GM21390 (cell line): ENCODE data around the gene ADD2.
"Not testable (repeated sequence)": the region's sequence is repeated elsewhere in the genome, so short reads cannot be mapped to it uniquely, and the experiment has no call there.

Experiments
- ATAC-seq: cut with Tn5 transposase; IDR thresholded peaks from one replicate; pipeline ENCODE4 v1.9.1; 2021; ENCODE audit not compliant: unreplicated experiment

The ADD2 gene

DNA sequence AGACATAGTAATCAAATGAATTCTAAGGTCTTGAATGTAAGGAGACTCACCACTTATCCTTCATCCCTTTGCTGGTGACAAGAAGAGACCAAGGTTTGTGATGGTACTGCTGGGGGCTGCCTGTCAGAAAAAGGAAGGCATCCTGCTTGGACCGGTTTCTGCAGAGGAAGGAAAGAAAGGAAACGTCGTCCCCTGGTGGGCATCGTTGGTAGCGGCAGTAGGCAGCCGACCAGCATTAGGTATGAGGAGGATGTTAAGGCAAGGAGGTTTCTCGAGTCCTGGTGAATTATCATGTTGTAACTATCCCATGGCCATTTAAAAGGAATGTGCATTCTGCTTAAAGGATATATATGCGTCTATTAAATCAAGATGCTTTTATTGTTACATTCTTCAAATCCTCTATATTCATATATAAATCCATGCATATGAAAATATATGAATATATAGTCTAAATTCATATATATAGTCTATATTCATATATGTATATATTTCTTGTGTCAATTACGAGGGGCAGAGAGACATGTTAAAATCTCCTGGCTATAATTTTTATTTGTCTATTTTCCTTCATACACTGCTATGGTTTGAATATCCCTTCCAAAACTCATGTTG is 120.0 kb downstream of the ADD2 start:
- ATAC-seq, result no peak

DNA sequence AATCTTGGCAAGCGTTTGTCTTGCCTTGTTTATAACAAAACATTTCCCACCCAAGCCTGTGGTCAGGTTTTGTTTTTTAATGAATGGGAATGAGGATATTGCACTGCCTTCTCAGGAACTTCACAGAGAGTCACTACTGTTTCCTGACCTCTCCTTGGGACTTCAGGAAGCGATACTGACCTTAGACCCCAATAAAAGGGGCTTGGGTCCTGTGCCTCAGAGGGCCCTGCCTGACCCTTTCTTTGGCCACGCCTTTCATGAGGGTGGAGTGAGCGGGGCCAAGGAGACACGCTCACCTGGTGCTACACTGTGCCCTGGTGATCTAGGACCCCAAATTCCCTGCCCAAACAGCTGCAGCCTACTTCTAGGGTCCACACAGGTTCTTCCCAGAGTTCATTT is 121.6 kb downstream of the ADD2 start:
- no peak for ATAC-seq

DNA sequence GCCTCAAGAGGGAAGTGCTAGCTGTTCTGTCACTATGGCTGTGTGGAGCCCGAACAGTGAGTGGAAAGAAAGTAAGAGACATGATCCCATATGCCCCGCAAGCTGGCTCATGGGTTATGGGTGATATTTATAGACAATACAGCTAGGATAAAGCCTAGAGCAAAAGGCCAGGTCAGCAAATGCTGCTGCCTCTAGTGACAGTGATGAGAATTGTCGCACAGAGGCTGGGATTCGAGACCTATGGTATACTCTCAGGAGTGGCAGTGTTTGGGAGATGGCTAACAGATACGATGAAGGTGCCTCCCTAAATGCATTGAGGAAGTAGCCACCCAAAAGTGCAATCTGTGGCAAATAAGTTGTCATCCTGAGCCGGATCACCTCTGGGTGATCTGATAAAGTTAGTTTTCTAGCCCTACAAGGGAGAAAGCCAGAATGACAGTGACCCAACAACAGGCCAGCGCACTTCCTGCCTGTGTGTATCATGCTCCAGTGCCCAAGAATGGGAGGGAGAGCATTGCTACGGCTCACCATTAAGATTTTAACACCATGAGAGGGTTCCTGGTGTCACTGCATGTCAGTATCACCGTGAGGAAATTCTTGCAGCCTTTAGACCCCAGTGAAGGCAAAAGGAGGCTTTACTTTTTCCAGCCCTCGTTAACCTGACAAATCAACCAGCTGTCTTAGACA is 122.1 kb downstream of the ADD2 start:
- no peak for ATAC-seq

DNA sequence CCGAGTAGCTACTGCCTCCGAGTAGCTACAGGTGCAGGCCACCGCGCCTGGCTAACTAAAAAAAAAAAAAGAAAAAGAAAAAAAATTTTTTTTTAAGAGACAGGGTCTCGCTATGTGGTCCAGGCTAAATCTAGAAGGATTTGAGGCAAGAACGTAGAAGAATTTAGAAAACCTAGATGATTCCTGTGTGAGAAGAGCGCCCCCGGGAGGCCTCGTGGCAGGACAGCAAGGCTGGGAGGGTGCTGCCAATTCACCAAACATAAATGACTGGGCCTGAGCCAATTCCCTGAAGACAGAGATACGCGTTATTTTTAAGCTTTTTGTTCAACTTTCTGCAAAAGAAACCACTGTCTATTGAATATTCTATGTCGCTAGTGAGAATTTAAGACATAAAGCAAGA is 124.3 kb downstream of the ADD2 start:
- ATAC-seq, result no peak

DNA sequence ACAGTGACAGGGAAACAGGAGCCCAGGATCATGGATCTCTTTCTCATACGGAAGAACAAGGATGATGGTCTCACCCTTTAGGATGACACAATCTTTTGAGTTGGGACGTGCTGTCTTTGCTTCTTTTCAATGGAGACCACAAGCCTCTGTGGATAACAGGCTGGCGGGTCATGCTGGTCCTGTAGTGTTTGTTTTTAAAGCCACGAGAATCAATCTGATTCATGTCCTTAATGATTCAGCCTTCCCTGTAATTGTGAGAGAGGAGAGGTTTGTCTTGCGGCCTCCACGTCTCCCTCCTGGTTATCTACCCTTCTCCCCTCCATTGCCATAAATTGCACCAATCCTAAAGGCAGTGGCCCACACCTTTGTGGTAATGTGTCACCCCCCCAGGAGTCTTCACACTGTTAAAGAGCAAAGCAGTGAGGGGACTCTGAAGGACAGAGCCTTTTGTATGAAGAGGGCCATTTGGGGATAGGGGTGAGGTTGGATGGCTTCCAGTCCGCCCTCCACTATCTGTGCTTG is 126.7 kb downstream of the ADD2 start:
- ATAC-seq, result no peak

GRCh38 chr2:70639841-70640436 is 128.1 kb downstream of the ADD2 start:
- ATAC-seq, result no peak

DNA sequence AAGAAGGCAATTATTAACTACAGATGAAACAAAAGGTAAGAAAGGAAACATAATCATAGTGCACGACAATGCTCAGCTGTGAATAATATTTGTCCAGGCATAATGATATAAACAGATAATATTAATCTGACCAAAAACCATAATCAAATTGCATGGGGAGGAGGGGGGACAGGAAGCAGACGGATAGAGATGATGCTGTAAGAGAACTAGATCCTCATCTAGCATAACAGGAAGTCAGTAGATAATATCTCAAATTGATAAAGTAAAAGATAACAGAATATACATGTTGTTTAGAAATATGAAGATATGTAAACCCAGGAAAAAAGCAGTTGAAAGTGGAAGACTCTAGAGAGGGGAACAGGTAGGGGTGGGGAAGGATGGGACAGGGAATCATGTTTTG is 129.4 kb downstream of the ADD2 start:
- ATAC-seq, result no peak

GRCh38 chr2:70633508-70633907 is 134.5 kb downstream of the ADD2 start:
- no peak for ATAC-seq

GRCh38 chr2:70632966-70633365 is 135.0 kb downstream of the ADD2 start:
- ATAC-seq, result no peak

- ATAC-seq, result no peak
Measured at GRCh38 chr2:70632388-70632787, 135.6 kb downstream of the ADD2 start.

DNA sequence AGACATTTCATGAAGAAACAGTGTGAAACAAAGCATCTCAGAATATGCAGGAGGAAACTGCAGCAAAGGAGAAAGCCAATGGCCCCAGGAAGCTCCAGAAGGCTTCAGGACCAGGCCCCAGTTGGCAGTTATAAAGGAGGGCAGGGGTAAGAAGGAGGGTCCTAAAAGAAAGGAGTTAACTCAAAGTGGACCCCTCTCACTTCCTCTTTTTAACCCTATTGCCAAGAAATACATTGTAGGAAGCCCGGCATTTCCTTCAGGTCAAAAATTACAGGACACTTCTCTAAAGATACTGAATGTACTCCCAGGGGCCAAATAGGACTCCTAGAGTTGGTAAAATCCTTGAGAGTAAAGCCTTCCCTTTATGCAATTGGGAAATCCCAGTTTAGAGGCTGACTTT is 137.2 kb downstream of the ADD2 start:
- no peak for ATAC-seq

GRCh38 chr2:70627211-70627898 is 140.6 kb downstream of the ADD2 start:
- ATAC-seq, result no peak

DNA sequence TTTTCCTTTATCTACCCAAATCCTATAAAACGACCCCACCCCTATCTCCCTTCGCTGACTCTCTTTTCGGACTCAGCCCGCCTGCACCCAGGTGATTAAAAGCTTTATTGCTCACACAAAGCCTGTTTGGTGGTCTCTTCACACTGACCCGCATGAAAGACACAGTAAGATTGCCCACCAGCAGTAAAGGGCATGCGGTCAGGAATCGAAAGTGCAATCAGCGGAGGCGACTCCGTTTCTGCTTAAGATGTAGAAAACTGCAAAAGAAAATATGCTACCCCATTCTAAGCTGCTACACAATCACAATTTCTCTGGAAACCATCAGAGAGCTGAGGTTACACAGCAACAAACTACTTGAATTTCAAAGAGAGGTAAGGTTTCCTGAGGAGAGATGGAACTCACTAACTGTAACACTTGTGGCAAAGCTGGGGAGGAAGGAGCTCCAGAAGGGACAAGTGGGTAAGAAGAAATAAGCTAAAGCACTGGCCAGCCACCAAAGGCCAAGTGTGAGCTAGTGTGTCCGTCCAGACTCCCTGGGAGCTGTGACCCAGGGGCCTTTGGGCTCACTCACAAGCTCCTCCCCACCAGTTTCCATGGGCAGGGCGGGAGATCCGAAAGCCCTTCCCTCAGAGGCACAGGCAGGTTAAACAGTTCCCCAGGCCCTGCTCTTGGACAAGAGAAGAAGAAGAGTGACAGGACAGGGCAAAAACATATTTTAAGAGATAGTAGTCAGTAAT is 141.6 kb downstream of the ADD2 start:
- ATAC-seq, result no peak

DNA sequence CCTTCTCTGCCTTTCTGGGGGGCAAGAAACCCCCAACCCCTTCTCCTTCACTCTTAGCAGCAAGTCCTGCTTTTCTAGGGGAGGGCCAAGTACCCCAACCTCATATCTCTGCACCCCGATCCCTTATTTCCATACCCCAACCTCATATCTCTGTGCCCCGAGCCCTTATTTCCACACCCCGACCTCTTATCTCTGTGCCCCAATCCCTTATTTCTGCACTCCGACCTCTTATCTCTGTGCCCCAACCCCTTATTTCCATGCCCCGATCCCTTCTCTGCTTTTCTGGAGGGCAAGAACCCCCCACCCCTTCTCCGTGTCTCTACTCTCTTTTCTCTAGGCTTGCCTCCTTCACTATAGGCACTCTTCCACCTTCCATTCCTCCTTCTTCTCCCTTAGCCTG is 146.5 kb downstream of the ADD2 start:
- ATAC-seq, result not testable (repeated sequence)

DNA sequence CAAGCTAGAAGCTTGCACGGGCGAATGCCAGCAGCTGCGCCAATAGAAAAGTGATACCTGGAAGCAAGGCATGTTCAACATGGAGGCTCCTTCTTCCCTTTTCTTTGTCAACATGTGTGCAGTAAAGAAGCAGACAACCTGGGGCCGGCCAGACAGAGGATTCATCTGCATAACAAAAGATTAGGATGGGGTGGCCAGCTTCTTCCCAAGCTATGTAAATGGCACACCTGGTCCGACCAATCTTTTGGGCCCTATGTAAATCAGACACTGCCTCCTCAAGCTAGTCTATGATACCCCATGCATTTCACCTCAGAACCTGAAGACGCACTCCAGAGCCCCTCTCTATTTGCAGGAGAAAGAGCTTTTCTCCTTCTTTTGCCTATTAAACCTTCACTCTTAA is 148.0 kb downstream of the ADD2 start:
- ATAC-seq, result no peak

DNA sequence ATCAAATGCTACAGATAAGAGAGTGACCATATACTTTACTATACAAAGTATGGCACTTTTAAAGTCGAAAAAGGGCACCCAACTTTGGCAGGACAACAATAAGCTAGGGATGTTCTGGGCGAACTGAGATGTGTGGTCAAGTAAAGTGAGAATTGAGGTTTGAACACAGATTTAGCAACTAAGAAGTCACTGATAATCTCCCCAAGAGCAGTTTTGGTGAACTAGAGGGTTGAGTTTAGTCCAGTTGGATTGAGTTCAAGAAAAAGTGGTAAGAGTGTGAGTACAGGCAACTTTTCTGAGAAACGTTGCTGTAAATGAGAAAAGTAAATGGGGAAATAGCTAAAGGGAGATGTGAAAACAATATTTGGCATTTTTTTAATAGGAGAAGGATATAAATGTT is 148.8 kb downstream of the ADD2 start:
- ATAC-seq, result no peak

GRCh38 chr2:70616168-70616694 is 151.8 kb downstream of the ADD2 start:
- no peak for ATAC-seq

GRCh38 chr2:70615222-70615621 is 152.8 kb downstream of the ADD2 start:
- ATAC-seq, result no peak

- no peak for ATAC-seq
Measured at GRCh38 chr2:70613521-70613920, 154.5 kb downstream of the ADD2 start.

DNA sequence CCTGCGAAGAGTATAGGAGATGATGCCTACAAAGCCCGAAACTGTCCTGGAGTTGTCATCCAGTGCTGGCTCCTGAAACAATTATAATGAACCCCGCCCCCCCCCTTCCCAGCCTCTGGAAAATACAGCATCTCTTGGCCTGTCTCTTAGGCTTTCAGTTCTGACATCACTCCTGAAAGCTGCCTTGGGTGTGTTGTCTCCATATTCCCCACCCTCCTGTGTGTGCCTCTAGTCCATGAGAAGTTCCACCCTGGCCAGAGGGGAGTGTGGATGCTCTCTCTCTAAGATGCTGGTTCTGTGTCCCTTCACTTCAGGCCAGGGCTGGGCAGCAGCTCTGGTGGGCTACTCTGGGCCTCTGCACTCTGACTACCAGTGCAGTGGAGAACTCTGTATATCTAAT is 155.4 kb downstream of the ADD2 start:
- ATAC-seq, result no peak

GRCh38 chr2:70608373-70608772 is 159.6 kb downstream of the ADD2 start:
- no peak for ATAC-seq
